ENCODE measurements around the gene CMIP. TPM values are rescaled to one million over a fixed set of nuclear protein-coding genes. Genes with fewer than 3 reads are reported as not detected.
A peak's percentile ranks its signal among the peaks of the same experiment; 100 is the strongest.
"Not testable (repeated sequence)": the region's sequence is repeated elsewhere in the genome, so short reads cannot be mapped to it uniquely, and the experiment has no call there.

CMIP gene
- total RNA-seq, 1 experiment from 2014 or later: 48.2 TPM

- no peak overlapping the region for H2BK20ac ChIP-seq (ENCODE audit: low read depth, low read length, poor library complexity, severe bottlenecking)
- H3K23ac ChIP-seq (ENCODE audit: insufficient read length, low read depth, low read length): no peak overlapping the region
- peak overlapping the region; percentile 58 for H4K8ac ChIP-seq (replicated peaks; ENCODE audit: insufficient read length, low read depth, low read length)
- H3K4me3 Mint-ChIP-seq: no peak overlapping the region
- no peak overlapping the region for H3K14ac ChIP-seq (ENCODE audit: insufficient read depth, low read length)
- peaks cover 10% of the 10 kb centered on the region; the same call in 1 of the 2 replicates for H3K79me2 ChIP-seq (ENCODE audit: insufficient read depth, low read length)
- H2AK5ac ChIP-seq (ENCODE audit: insufficient read length, low read length): no peak overlapping the region
- no peaks in the 10 kb centered on the region for H3K23me2 ChIP-seq (ENCODE audit: insufficient read length, low read depth, low read length, poor library complexity, severe bottlenecking)
- no peak overlapping the region for H3K4ac ChIP-seq (ENCODE audit: low read depth, low read length)
- H2BK5ac ChIP-seq (ENCODE audit: insufficient read length, low read length): no peak overlapping the region
- no peak overlapping the region for H3K27ac Mint-ChIP-seq
- no peak overlapping the region for H4K5ac ChIP-seq (ENCODE audit: insufficient read length, low read depth, low read length)
- no peak overlapping the region for H2AFZ ChIP-seq (ENCODE audit: low read length)
- peaks cover 11 to 22% (median 18%) of the 10 kb centered on the region in 3 experiments for H3K36me3 Mint-ChIP-seq (ENCODE audit: insufficient read depth in 1 of 3, low read depth in 3 of 3)
- H2BK12ac ChIP-seq (ENCODE audit: insufficient read length, low read depth, low read length): no peak overlapping the region
- no peak overlapping the region for H3K9ac ChIP-seq (ENCODE audit: extremely low read depth, insufficient read length, low read length)
- no peaks in the 10 kb centered on the region for H3K4me1 ChIP-seq (ENCODE audit: insufficient read depth, low read length)
- no peak overlapping the region for H4K91ac ChIP-seq (ENCODE audit: insufficient read length, low read depth, low read length)
- peaks cover 16 to 25% of the 10 kb centered on the region in 2 experiments for H3K4me1 Mint-ChIP-seq
- no peak overlapping the region for H2BK15ac ChIP-seq (ENCODE audit: low read depth, low read length)
- DNase-seq: no peak
- no peak overlapping the region for H3K27ac ChIP-seq (ENCODE audit: insufficient read length, low read depth, low read length)
- H3K56ac ChIP-seq (ENCODE audit: insufficient read length, low read depth, low read length): no peak overlapping the region
- H4K20me1 ChIP-seq (ENCODE audit: control insufficient read depth, insufficient read depth, insufficient read length): no peaks in the 10 kb centered on the region
- H3K27me3 Mint-ChIP-seq (ENCODE audit: low read depth): no peaks in the 10 kb centered on the region
- H3K9me3 ChIP-seq (ENCODE audit: control insufficient read depth, low read depth, low read length): no peaks in the 10 kb centered on the region
- WGBS (ENCODE audit: extremely low coverage, insufficient read length, low lambda C conversion rate): no CpG with 5 or more reads among the region's 10 CpGs
- no peak overlapping the region for H2BK120ac ChIP-seq (ENCODE audit: low read depth, low read length, poor library complexity, severe bottlenecking)
- H3K27me3 ChIP-seq (ENCODE audit: insufficient read depth, low read length): no peaks in the 10 kb centered on the region
- H3K18ac ChIP-seq (ENCODE audit: insufficient read length, low read depth, low read length): no peak overlapping the region
- peaks cover 12% of the 10 kb centered on the region for H3K79me1 ChIP-seq (ENCODE audit: insufficient read depth, low read depth, low read length, poor library complexity, severe bottlenecking)
- no peak overlapping the region for H3T11ph ChIP-seq (ENCODE audit: low read length)
- H3K4me2 ChIP-seq (ENCODE audit: insufficient read depth, insufficient read length, low read length): no peak overlapping the region
- no peak for TF ChIP-seq CTCF (conservative IDR thresholded peaks at IDR 0.05)
- H3K9me3 Mint-ChIP-seq: peaks cover 3 to 5% of the 10 kb centered on the region in 2 experiments; a peak in 4 of 5 replicates
Measured at GRCh38 chr16:81524382-81524781, 79.8 kb downstream of the CMIP start.

- not testable (repeated sequence) for H3K79me2 ChIP-seq (ENCODE audit: insufficient read depth, low read length); H3K23ac ChIP-seq (ENCODE audit: insufficient read length, low read depth, low read length); H2BK20ac ChIP-seq (ENCODE audit: low read depth, low read length, poor library complexity, severe bottlenecking); H3K4ac ChIP-seq (ENCODE audit: low read depth, low read length); H3K27ac ChIP-seq (ENCODE audit: insufficient read length, low read depth, low read length); H2BK12ac ChIP-seq (ENCODE audit: insufficient read length, low read depth, low read length); H3K4me2 ChIP-seq (ENCODE audit: insufficient read depth, insufficient read length, low read length); H3K9ac ChIP-seq (ENCODE audit: extremely low read depth, insufficient read length, low read length); H3K27me3 ChIP-seq (ENCODE audit: insufficient read depth, low read length); H4K5ac ChIP-seq (ENCODE audit: insufficient read length, low read depth, low read length); H3K27me3 Mint-ChIP-seq (ENCODE audit: low read depth); H3K18ac ChIP-seq (ENCODE audit: insufficient read length, low read depth, low read length); H3K9me3 Mint-ChIP-seq; H3K9me3 ChIP-seq (ENCODE audit: control insufficient read depth, low read depth, low read length); H3K79me1 ChIP-seq (ENCODE audit: insufficient read depth, low read depth, low read length, poor library complexity, severe bottlenecking); H2BK15ac ChIP-seq (ENCODE audit: low read depth, low read length); H4K91ac ChIP-seq (ENCODE audit: insufficient read length, low read depth, low read length); H2BK120ac ChIP-seq (ENCODE audit: low read depth, low read length, poor library complexity, severe bottlenecking); DNase-seq; H3K27ac Mint-ChIP-seq; H3K56ac ChIP-seq (ENCODE audit: insufficient read length, low read depth, low read length); H2AFZ ChIP-seq (ENCODE audit: low read length); H3K14ac ChIP-seq (ENCODE audit: insufficient read depth, low read length); H2AK5ac ChIP-seq (ENCODE audit: insufficient read length, low read length); H2BK5ac ChIP-seq (ENCODE audit: insufficient read length, low read length); H3K4me3 Mint-ChIP-seq; H3K23me2 ChIP-seq (ENCODE audit: insufficient read length, low read depth, low read length, poor library complexity, severe bottlenecking); H3T11ph ChIP-seq (ENCODE audit: low read length); H3K4me1 ChIP-seq (ENCODE audit: insufficient read depth, low read length); H4K20me1 ChIP-seq (ENCODE audit: control insufficient read depth, insufficient read depth, insufficient read length)
- Mint-ChIP-seq H3K36me3 (ENCODE audit: insufficient read depth in 1 of 3, low read depth in 3 of 3) (peaks cover 13 to 23% (median 20%) of the 10 kb centered on the region in 3 experiments), H3K4me1 (peaks cover 12 to 22% of the 10 kb centered on the region in 2 experiments)
- H4K8ac ChIP-seq (replicated peaks; ENCODE audit: insufficient read length, low read depth, low read length): peak overlapping the region; percentile 58
- no CpG with 5 or more reads among the region's 4 CpGs for WGBS (ENCODE audit: extremely low coverage, insufficient read length, low lambda C conversion rate)
Measured at GRCh38 chr16:81524885-81525284, 80.3 kb downstream of the CMIP start.

Data from H9 (cell line).